OCI-LY7 (cell line): ENCODE results near the gene IMPA2.

Source experiments
- CTCF ChIP-seq: fragments of 200-600 bp; sonication (generic); conservative IDR thresholded peaks from 2 replicates; pipeline ENCODE4 v1.5.1; 2014; ENCODE audit warnings: mild to moderate bottlenecking, antibody characterized with exemption, low read length, moderate library complexity, mixed read lengths
- EZH2phosphoT487 ChIP-seq: fragments of 200-600 bp; sonication (generic); IDR thresholded peaks from 2 replicates; pipeline ENCODE4 v1.6.1; 2018; ENCODE audit warnings: low read depth, borderline replicate concordance, mild to moderate bottlenecking, mixed run types, antibody characterized with exemption, low read length, moderate library complexity, mixed read lengths

- TF ChIP-seq CTCF (no peak), EZH2phosphoT487 (no peak)
These were observed 48.7 kb downstream of the IMPA2 start for GRCh38 chr18:12029786-12030584.
